Esophagus squamous epithelium (tissue), 4 donors: ENCODE results near the gene AP2A2.

Experiments
- CTCF ChIP-seq, 6 experiments: fragments of 450-650 bp in 4 of 6; fragments of 200-600 bp in 2 of 6; sonication (generic) in 2 of 6; IDR thresholded peaks; one replicate each; pipeline ENCODE4 v1.5.1; 2016 to 2019; ENCODE audit warnings: antibody characterized with exemption in 6 of 6, mild to moderate bottlenecking in 4 of 6, moderate library complexity in 4 of 6
- POLR2A ChIP-seq, 4 donors: fragments of 450-650 bp; IDR thresholded peaks; one replicate each; pipeline ENCODE4 v1.6.1; 2017; ENCODE audit warnings: antibody characterized with exemption in 4 of 4, mild to moderate bottlenecking in 4 of 4, moderate library complexity in 3 of 4

GRCh38 chr11:925158-925495, 543 bp upstream of the AP2A2 start:
- no peak for TF ChIP-seq CTCF (IDR thresholded peaks at IDR 0.05)
- TF ChIP-seq POLR2A (IDR thresholded peaks at IDR 0.05), result no peak
